Progenitor cell of endocrine pancreas (in vitro differentiated cells): ENCODE results near the gene LAMA1. TPM values are rescaled to one million over a fixed set of nuclear protein-coding genes. Genes with fewer than 3 reads are reported as not detected.

ENCODE experiments used
- DNase-seq: peaks from one replicate; pipeline ENCODE4 v3.0.0; 2021; ENCODE audit warnings: low spot score; ENCODE audit not compliant: unreplicated experiment
- H3K27ac Mint-ChIP-seq: 2 replicates; pipeline ENCODE4 v1.8.0; 2021; ENCODE audit warnings: mild to moderate bottlenecking, moderate library complexity, mixed read lengths
- H3K27me3 Mint-ChIP-seq: 2 replicates; pipeline ENCODE4 v1.8.0; 2021; ENCODE audit warnings: mixed read lengths
- H3K36me3 Mint-ChIP-seq: 2 replicates; pipeline ENCODE4 v1.8.0; 2022; ENCODE audit warnings: mixed read lengths; ENCODE audit not compliant: insufficient read depth
- H3K4me1 Mint-ChIP-seq: 2 replicates; pipeline ENCODE4 v1.8.0; 2021; ENCODE audit warnings: low read depth, mixed read lengths
- H3K4me3 Mint-ChIP-seq: 2 replicates; pipeline ENCODE4 v1.8.0; 2021; ENCODE audit warnings: low read depth, mild to moderate bottlenecking, moderate library complexity, mixed read lengths
- H3K9me3 Mint-ChIP-seq: 2 replicates; pipeline ENCODE4 v1.8.0; 2021; ENCODE audit warnings: low read depth, mixed read lengths
- CTCF ChIP-seq: fragments of 200-600 bp; sonication (generic); IDR thresholded peaks from one replicate; pipeline ENCODE4 v1.5.0; 2021; ENCODE audit warnings: antibody characterized with exemption, mild to moderate bottlenecking; ENCODE audit not compliant: unreplicated experiment
- long read RNA-seq: library from polyadenylated mRNA; unstranded; transcript quantifications from one replicate; pipeline ENCODE4 v2.0.0, GENCODE V29; 2020
- total RNA-seq: library from RNA; stranded (reverse); gene quantifications from 2 replicates; pipeline ENCODE4 v1.2.1, GENCODE V29; 2021

The LAMA1 gene, protein sequence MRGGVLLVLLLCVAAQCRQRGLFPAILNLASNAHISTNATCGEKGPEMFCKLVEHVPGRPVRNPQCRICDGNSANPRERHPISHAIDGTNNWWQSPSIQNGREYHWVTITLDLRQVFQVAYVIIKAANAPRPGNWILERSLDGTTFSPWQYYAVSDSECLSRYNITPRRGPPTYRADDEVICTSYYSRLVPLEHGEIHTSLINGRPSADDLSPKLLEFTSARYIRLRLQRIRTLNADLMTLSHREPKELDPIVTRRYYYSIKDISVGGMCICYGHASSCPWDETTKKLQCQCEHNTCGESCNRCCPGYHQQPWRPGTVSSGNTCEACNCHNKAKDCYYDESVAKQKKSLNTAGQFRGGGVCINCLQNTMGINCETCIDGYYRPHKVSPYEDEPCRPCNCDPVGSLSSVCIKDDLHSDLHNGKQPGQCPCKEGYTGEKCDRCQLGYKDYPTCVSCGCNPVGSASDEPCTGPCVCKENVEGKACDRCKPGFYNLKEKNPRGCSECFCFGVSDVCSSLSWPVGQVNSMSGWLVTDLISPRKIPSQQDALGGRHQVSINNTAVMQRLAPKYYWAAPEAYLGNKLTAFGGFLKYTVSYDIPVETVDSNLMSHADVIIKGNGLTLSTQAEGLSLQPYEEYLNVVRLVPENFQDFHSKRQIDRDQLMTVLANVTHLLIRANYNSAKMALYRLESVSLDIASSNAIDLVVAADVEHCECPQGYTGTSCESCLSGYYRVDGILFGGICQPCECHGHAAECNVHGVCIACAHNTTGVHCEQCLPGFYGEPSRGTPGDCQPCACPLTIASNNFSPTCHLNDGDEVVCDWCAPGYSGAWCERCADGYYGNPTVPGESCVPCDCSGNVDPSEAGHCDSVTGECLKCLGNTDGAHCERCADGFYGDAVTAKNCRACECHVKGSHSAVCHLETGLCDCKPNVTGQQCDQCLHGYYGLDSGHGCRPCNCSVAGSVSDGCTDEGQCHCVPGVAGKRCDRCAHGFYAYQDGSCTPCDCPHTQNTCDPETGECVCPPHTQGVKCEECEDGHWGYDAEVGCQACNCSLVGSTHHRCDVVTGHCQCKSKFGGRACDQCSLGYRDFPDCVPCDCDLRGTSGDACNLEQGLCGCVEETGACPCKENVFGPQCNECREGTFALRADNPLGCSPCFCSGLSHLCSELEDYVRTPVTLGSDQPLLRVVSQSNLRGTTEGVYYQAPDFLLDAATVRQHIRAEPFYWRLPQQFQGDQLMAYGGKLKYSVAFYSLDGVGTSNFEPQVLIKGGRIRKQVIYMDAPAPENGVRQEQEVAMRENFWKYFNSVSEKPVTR (N-terminal part only)
- 257 and 299 TPM in 2 replicates for total RNA-seq
- long read RNA-seq, partial matches to known transcripts, result 187 of 211 reads
- long read RNA-seq, other reads (novel, unspliced or antisense), result 22 of 211 reads

DNA sequence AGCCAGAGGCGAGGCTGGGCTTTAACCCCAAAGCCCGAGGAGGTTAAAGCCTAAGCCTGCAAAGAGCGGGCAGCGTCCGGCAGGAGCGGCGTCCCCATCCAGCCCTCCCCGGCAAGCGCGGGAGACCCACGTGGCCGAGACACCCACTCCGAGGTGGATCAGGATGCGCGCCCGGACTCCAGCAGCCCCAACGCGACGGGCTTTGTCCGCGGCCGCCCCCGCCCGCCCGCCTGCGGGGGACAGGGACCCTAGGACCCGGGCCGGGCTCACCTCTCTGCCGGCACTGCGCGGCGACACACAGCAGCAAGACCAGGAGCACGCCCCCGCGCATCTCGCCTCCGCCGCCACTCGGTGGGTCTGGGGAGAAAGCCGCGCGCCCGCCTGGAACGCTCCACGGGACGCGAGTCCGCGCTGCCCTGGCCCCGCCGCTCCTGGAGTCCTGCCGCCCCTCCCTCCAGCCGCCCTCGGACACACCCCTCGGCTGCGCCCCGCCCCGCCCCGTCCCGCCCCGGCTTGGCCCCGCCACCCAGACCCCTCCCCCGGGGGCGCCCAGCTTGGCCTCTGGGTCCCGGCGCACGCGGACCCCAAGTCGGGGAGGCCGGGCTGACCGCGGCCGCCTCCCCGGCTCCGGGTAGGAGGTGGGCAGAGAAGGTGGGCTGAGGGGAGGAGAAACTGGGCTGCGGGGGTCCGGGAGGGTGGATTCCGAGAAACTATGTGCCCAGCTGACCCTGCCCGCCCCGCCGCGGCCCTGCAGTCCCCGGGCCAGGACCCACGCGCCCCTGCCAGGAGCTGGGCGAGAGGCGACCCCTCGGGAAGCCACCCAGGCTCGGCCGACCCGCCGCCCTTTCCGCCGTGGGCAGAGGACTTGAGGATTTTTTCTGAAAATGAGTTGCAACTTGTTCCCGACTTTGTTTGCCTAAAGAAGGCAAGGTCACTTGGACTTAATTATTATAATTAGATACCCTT is at the start of gene LAMA1:
Gene LAMA1, minus strand, starts transcription at position 408 of the 966 bp plus-strand sequence. Its CDS starts 77 bp downstream, at position 331.
- H3K27me3 Mint-ChIP-seq, result peaks cover 4% of the 10 kb centered on the region
- DNase-seq, result peak; percentile 76

DNA sequence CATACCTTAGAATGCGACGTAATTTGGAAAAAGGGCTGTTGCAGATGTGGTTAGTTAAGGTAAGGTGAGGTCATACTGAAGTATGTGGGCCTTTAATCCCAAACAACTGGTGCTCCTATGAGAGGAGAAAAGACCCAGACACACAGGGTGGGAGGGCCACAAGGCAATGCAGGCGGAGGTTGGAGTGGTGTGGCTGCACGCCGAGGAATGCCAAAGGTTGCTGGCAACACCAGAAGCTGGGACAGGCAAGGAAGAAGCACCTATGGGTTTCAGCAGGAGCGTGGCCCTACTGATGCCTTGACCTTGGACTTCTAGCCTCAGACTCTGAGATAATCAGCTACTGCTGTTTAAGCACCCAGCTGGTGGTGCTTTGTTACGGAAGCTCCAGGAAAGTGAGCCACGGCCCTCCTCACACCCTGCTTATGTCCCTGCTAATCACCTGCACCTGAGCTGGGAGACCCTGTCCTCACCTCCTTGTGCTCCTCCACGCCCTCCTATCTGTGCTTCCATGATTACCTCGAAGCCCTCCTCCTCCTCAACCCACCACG is 48.3 kb upstream of the LAMA1 start:
- H3K4me1 Mint-ChIP-seq, result peaks cover 19% of the 10 kb centered on the region
- DNase-seq, result no peak
- H3K36me3 Mint-ChIP-seq, result no peaks in the 10 kb centered on the region
- H3K4me3 Mint-ChIP-seq, result no peak overlapping the region
- no peak for TF ChIP-seq CTCF
- no peaks in the 10 kb centered on the region for H3K9me3 Mint-ChIP-seq
- peaks cover 9% of the 10 kb centered on the region for H3K27me3 Mint-ChIP-seq
- no peak overlapping the region for H3K27ac Mint-ChIP-seq

More for the DNA sequence above, at the start of gene LAMA1:
- H3K9me3 Mint-ChIP-seq, result no peaks in the 10 kb centered on the region
- H3K4me1 Mint-ChIP-seq, result peaks cover 28% of the 10 kb centered on the region
- H3K4me3 Mint-ChIP-seq, result peak within 1 kb of the TSS; percentile 87
- peak within 1 kb of the TSS; percentile 94 for H3K27ac Mint-ChIP-seq
- TF ChIP-seq CTCF, result peak; percentile 16
- peaks cover 5% of the 10 kb centered on the region for H3K36me3 Mint-ChIP-seq

- peak; percentile 38 for TF ChIP-seq CTCF
- Mint-ChIP-seq H3K27me3 (peaks cover 9% of the 10 kb centered on the region), H3K4me1 (peaks cover 19% of the 10 kb centered on the region), H3K9me3 (no peaks in the 10 kb centered on the region), H3K4me3 (no peak overlapping the region), H3K27ac (no peak overlapping the region), H3K36me3 (no peaks in the 10 kb centered on the region)
- DNase-seq, result no peak
Measured at GRCh38 chr18:7164323-7165004, 46.9 kb upstream of the LAMA1 start.

DNA sequence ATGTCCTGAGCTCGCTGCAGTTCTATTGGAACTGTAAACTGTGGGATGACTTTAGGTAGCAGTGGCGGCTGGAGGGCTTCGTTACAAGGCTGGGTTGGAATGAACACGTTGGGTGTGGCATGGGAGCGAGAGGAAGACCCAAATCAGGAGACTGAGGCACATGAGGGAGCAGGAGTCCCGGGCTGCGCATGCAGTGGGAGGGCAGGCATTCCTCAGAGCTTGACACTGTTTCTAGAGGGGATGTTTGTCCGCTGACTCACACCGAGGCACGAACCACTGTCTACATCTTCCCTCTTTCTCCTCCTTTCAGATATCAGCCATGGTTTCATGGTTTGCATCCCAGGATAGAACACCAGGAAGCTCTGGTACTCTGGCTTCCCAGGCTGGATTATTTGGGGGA is 40.6 kb upstream of the LAMA1 start:
- no peak for DNase-seq
- Mint-ChIP-seq H3K4me3 (no peak overlapping the region), H3K9me3 (no peaks in the 10 kb centered on the region), H3K27ac (peak overlapping the region; percentile 72), H3K4me1 (peaks cover 24% of the 10 kb centered on the region), H3K27me3 (peaks cover 2% of the 10 kb centered on the region), H3K36me3 (no peaks in the 10 kb centered on the region)
- TF ChIP-seq CTCF, result no peak
